ENCODE measurements around the gene AZIN2.
"Not testable (repeated sequence)": the region's sequence is repeated elsewhere in the genome, so short reads cannot be mapped to it uniquely, and the experiment has no call there.

AZIN2 gene

GRCh38 chr1:33047290-33047689 lies 33.7 kb upstream of the AZIN2 start:
- Histone ChIP-seq H3K4me1 (no peaks in the 10 kb centered on the region), H3K4me3 (no peak overlapping the region), H3K36me3 (replicated peaks) (no peaks in the 10 kb centered on the region), H3K9me3 (peaks cover 6% of the 10 kb centered on the region; the same call in 1 of the 2 replicates), H3K27me3 (ENCODE audit: low read depth) (no peaks in the 10 kb centered on the region)
- in situ Hi-C loops (cut with MboI; ENCODE audit: low sequenced_read_pairs), result no loop called here
- DNase-seq (ENCODE audit: low spot score in 2 of 2), result no peak

DNA sequence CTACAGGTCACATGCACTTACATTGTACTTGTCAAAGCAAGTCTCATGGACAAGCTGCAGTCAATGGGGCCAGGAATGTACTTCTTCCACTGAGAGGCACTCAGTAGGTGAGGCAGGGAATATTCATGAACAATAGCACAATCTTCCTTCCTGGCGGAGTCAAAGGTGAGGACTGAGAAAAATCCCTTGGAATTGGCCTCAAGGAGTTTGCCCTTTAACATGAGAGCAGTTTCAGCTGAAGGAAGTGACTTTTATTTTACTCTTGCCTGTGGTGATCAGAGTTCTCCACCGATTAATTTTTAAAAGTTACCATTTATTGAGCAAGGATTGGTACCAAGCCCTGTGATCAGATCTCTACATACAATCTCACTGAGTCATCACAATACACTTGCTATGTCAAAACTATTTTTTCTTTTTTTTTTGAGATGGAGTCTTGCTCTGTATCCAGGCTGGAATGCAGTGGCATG lies 33.1 kb upstream of the AZIN2 start:
- peaks cover 6% of the 10 kb centered on the region; the same call in 1 of the 2 replicates for H3K9me3 ChIP-seq
- no peaks in the 10 kb centered on the region for H3K4me1 ChIP-seq
- H3K27me3 ChIP-seq (ENCODE audit: low read depth), result no peaks in the 10 kb centered on the region
- no peak overlapping the region for H3K4me3 ChIP-seq
- DNase-seq (ENCODE audit: low spot score in 2 of 2), result no peak
- in situ Hi-C loops (cut with MboI; ENCODE audit: low sequenced_read_pairs), result no loop called here
- no peaks in the 10 kb centered on the region for H3K36me3 ChIP-seq (replicated peaks)

DNA sequence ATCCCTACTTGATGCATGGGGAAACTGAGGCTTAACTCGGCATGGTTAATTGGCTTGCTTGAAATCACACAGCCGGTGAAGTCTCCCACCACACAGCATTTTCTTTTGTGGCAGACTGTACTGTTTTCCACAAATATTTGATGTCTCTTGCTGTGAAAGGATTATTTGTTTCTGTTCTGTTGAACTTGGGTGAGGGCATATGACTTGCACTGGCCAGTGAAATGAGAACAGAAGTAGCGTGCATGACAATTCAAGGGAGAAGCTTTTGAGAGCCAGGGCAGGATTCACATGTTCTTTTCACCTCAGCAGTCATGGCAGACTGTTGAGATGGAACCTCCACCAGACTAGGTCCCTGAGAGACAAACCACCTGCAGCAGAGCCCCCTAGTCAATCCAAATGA lies 32.5 kb upstream of the AZIN2 start:
- no peak overlapping the region for H3K4me3 ChIP-seq
- DNase-seq (ENCODE audit: low spot score in 2 of 2), result no peak
- no peaks in the 10 kb centered on the region for H3K4me1 ChIP-seq
- in situ Hi-C loops (cut with MboI; ENCODE audit: low sequenced_read_pairs), result no loop called here
- peaks cover 6% of the 10 kb centered on the region; the same call in 1 of the 2 replicates for H3K9me3 ChIP-seq
- no peaks in the 10 kb centered on the region for H3K27me3 ChIP-seq (ENCODE audit: low read depth)
- no peaks in the 10 kb centered on the region for H3K36me3 ChIP-seq (replicated peaks)

- Histone ChIP-seq H3K27me3 (ENCODE audit: low read depth) (no peaks in the 10 kb centered on the region), H3K4me3 (no peak overlapping the region), H3K4me1 (no peaks in the 10 kb centered on the region), H3K9me3 (peaks cover 6% of the 10 kb centered on the region; the same call in 1 of the 2 replicates), H3K36me3 (replicated peaks) (no peaks in the 10 kb centered on the region)
- in situ Hi-C loops (cut with MboI; ENCODE audit: low sequenced_read_pairs), result no loop called here
- no peak for DNase-seq (ENCODE audit: low spot score in 2 of 2)
Measured at GRCh38 chr1:33049371-33049770, 31.6 kb upstream of the AZIN2 start.

DNA sequence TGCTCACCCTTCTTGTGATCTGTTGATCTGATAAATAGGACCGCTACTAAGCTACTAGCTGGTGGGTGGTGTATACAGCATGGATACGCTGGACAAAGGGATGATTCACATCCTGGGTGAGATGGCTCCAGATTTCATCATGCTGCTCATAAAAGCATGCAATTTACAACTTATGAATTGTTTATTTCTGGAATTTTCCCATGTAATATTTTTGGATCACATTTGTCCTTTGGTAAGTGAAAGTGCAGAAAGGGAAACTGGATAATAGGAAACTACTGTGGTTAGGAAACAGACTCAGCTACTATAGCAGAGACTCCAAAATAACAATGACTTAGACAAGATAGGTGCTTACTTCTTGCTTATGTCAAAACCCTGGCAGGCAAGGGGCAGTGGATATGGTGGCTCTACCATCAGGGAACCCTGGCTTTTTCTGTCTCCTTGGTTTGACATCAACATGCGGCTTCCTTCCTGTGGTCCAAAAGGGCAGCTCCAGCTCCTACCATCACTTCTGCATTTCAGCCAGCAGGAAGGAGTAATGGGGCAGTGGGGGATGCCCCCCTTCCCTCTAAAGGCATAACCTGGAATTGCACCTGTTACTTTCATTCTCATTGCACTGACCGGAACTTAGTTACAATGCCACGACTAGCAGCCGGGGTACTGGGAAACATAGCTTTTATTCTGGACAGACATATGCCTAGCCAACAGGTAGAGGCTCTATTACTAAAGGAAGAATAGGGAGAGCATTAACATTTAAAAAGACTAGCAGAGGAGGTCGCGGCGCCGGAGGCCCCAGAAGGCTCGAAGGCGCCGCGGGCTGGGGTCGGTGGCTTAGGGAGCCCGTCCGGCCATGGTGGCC lies 30.5 kb upstream of the AZIN2 start:
- H3K27me3 ChIP-seq (ENCODE audit: low read depth), result no peaks in the 10 kb centered on the region
- no peaks in the 10 kb centered on the region for H3K36me3 ChIP-seq (replicated peaks)
- no peaks in the 10 kb centered on the region for H3K4me1 ChIP-seq
- H3K4me3 ChIP-seq, result no peak overlapping the region
- DNase-seq (ENCODE audit: low spot score in 2 of 2), result no peak
- in situ Hi-C loops (cut with MboI; ENCODE audit: low sequenced_read_pairs), result no loop called here
- H3K9me3 ChIP-seq, result peaks cover 6% of the 10 kb centered on the region; the same call in 1 of the 2 replicates

DNA sequence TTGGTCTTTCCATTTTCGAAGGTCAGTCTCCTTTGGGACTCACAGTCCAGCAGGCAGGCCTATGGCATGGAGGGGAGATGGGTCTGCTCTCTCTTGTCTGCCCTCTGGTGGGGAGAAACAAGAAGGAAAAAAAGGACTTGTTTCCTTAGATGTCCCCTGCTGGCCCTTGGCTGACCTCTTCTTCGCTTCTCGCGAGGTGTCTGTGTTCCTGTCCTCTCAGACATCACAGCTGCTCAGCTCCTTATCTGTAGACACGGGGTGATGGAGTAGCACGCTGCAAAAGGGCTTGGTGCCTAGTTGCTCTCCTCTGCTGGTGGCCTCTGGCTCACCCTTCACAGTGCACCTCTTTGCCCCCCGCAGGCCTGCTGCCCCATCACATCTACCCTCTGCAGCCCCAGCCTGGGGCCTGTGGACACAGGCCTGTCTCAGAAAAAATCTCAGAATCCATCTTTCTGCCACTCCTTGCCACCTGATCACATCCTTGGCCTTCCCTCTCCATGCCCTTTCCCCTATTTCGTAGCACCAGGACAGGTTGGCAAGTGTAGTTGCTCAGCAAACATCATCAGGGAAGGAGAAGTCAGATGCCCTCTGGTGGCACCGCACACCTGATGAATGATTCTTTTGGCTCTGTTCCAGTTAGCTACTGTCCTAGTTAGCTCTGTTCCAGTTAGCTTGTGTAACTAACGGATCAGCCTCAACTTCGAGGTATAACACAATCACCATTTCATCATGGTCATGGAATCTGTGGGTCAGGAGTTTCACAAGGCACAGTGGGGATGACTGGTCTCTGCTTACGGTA lies 25.5 kb upstream of the AZIN2 start:
- in situ Hi-C loops (cut with MboI; ENCODE audit: low sequenced_read_pairs), result no loop called here
- no peaks in the 10 kb centered on the region for H3K9me3 ChIP-seq
- DNase-seq (ENCODE audit: low spot score in 2 of 2), result peak; percentile 65 to 71

DNA sequence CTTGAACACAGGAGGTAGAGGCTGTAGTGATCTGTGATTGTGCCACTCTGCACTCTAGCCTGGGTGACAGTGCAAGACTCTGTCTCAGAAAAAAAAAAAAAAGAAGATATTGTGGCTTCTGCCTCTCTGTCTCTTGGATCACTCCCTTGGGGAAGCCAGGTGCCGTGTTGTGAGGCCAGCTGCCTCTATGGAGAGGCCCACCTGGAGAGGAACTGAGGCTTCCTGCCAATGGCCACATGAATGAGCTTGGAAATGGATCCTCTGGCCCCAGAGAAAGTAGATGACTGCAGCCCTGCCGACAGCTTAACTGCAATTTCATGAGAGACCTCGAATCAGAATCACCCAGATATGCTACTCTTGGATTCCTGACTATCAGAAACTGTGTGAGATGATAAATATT lies 24.5 kb upstream of the AZIN2 start:
- Histone ChIP-seq H3K36me3 (replicated peaks) (no peaks in the 10 kb centered on the region), H3K9me3 (no peaks in the 10 kb centered on the region), H3K4me1 (no peaks in the 10 kb centered on the region), H3K4me3 (no peak overlapping the region), H3K27me3 (ENCODE audit: low read depth) (no peaks in the 10 kb centered on the region)
- in situ Hi-C loops (cut with MboI; ENCODE audit: low sequenced_read_pairs), result no loop called here
- no peak for DNase-seq (ENCODE audit: low spot score in 2 of 2)

More for the DNA sequence above, 25.5 kb upstream of the AZIN2 start:
- Histone ChIP-seq H3K4me3 (no peak overlapping the region), H3K27me3 (ENCODE audit: low read depth) (no peaks in the 10 kb centered on the region), H3K36me3 (replicated peaks) (no peaks in the 10 kb centered on the region), H3K4me1 (no peaks in the 10 kb centered on the region)

DNA sequence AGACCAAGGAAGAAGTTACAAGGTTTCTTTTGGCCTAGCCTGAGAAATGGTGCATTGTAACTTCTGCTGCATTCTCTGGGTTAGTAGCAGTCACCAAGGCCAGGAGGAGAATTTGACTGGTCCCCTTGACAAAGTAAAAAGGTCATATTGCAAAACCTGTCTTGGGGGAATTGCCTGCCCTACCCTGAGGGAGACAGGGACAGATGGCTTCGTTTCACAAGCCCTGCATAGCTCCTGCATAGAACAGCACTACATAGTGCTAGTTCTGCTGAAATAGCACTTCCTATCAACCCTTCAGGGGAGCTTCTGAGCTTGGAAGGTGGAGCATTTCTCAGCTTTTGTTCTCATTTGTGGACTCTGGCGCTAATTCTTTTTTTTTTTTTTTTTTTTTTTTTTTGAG lies 23.9 kb upstream of the AZIN2 start:
- Histone ChIP-seq H3K27me3 (ENCODE audit: low read depth) (no peaks in the 10 kb centered on the region), H3K36me3 (replicated peaks) (no peaks in the 10 kb centered on the region), H3K4me1 (no peaks in the 10 kb centered on the region), H3K4me3 (no peak overlapping the region), H3K9me3 (no peaks in the 10 kb centered on the region)
- no peak for DNase-seq (ENCODE audit: low spot score in 2 of 2)
- in situ Hi-C loops (cut with MboI; ENCODE audit: low sequenced_read_pairs), result no loop called here

DNA sequence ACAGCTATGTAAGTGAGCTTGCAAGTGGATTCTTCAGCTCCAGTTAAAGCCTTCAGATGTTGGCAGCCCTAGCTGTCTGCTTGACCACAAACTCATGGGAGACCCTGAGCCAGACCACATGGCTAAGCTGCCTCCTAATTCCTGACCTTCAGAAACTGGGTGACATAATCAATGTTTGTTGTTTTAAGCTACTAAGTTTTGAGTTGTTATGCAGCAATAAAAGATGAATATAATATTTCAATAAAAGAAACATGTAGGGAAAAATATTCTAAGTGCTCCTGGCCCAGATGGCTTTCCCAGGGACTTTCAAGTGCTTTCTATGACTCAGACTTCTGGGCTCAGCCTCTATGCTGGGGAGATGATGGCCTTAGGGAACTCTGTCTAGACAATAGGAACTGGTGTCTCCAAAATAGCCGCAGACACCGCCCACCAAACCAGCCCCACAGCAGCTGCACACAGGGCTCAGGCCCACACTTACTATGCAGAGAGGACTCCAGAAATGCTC lies 20.3 kb upstream of the AZIN2 start:
- Histone ChIP-seq H3K4me3 (no peak overlapping the region), H3K4me1 (no peaks in the 10 kb centered on the region), H3K9me3 (peaks cover 18% of the 10 kb centered on the region), H3K27me3 (ENCODE audit: low read depth) (no peaks in the 10 kb centered on the region), H3K36me3 (replicated peaks) (no peaks in the 10 kb centered on the region)
- in situ Hi-C loops (cut with MboI; ENCODE audit: low sequenced_read_pairs), result no loop called here
- DNase-seq (ENCODE audit: low spot score in 2 of 2), result no peak

DNA sequence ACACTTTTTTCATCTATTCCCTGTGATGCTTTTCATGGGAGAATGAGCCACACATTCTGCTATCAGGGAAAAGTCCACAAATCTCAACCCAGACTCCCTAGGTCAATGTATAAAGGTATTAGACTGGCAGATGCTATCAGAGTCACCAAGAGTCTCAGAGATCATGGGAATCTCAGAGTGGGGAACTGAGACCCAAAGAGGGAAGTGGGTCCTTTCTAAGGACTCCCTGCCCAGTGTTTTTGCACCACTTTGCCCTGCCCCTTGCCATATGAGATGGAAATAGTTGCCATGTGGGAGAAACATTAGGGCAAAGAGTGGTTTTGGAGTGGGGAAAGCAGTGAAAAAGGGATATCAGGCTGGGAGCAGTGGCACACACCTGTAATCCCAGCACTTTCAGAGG lies 19.1 kb upstream of the AZIN2 start:
- in situ Hi-C loops (cut with MboI; ENCODE audit: low sequenced_read_pairs), result no loop called here
- H3K27me3 ChIP-seq (ENCODE audit: low read depth), result no peaks in the 10 kb centered on the region
- no peak overlapping the region for H3K4me3 ChIP-seq
- no peaks in the 10 kb centered on the region for H3K4me1 ChIP-seq
- DNase-seq (ENCODE audit: low spot score in 2 of 2), result no peak
- peaks cover 21% of the 10 kb centered on the region for H3K9me3 ChIP-seq
- no peaks in the 10 kb centered on the region for H3K36me3 ChIP-seq (replicated peaks)

DNA sequence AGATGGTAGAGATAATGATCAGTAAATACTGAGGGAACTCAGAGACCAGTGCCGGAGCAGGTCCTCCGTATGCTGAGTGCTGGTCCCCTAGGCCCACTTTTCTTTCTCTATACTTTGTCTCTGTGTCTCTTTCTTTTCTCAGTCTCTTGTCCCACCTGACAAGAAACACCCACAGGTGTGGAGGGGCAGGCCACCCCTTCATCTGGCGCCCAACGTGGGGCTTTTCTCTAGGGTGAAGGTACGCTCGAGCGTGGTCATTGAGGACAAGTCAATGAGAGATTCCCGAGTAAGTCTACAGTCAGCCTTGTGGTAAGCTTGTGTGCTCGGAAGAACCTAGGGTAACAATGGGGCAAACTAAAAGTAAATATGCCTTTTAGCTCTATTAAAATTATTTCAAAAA lies 16.7 kb upstream of the AZIN2 start:
- H3K27me3 ChIP-seq (ENCODE audit: low read depth); in situ Hi-C loops (cut with MboI; ENCODE audit: low sequenced_read_pairs); H3K36me3 ChIP-seq (replicated peaks); H3K4me3 ChIP-seq: not testable (repeated sequence)
- Histone ChIP-seq H3K9me3 (peaks cover 21% of the 10 kb centered on the region), H3K4me1 (peaks cover 10% of the 10 kb centered on the region)
- DNase-seq (ENCODE audit: low spot score in 2 of 2), result peak in 1 of 2 experiments; percentile 43

DNA sequence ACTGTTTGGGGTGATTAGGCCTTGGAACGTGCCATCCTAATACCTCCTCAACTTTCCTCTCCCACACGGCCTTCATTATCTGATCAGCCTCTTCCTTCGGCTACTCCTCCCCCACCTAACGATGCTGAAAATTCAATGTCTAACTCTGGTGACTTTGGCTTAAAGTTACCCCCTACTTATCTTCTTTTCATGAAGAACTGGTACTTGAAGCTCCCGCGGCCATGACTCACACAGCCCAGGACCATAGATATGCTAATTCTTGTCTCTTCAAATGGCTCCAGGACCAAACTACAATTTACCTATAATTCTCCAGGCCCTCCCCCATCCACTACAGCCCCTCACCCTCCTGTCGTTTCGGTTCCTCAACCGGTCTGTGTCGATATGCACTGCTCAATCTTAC lies 15.7 kb upstream of the AZIN2 start:
- no peak for DNase-seq (ENCODE audit: low spot score in 2 of 2)
- in situ Hi-C loops (cut with MboI; ENCODE audit: low sequenced_read_pairs), result no loop called here
- Histone ChIP-seq H3K4me1 (peaks cover 10% of the 10 kb centered on the region), H3K27me3 (ENCODE audit: low read depth) (no peaks in the 10 kb centered on the region), H3K4me3 (no peak overlapping the region), H3K36me3 (replicated peaks) (no peaks in the 10 kb centered on the region), H3K9me3 (peaks cover 21% of the 10 kb centered on the region)

- H3K4me3 ChIP-seq; H3K27me3 ChIP-seq (ENCODE audit: low read depth); H3K36me3 ChIP-seq (replicated peaks); in situ Hi-C loops (cut with MboI; ENCODE audit: low sequenced_read_pairs); DNase-seq (ENCODE audit: low spot score in 2 of 2): not testable (repeated sequence)
- Histone ChIP-seq H3K4me1 (peaks cover 10% of the 10 kb centered on the region), H3K9me3 (peaks cover 21% of the 10 kb centered on the region)
Measured at GRCh38 chr1:33066477-33066876, 14.5 kb upstream of the AZIN2 start.

DNA sequence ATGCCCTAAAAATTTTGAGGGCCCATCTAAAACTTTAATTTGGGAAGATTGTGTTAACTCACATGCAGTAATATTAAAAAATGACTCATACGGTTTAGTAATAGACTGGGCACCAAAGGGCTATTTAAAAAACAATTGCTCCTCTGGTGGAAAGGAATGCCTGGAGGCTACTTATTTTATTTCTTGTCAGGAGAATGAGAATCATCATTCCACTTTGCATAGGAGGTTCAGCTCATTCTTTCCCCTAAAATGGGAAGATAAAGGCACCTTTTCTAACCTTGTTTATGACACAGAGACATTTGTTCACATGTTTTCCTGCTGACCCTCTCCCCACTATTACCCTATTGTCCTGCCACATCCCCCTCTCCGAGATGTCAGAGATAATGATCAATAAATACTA lies 12.8 kb upstream of the AZIN2 start:
- H3K36me3 ChIP-seq (replicated peaks); H3K4me3 ChIP-seq; in situ Hi-C loops (cut with MboI; ENCODE audit: low sequenced_read_pairs); H3K27me3 ChIP-seq (ENCODE audit: low read depth): not testable (repeated sequence)
- Histone ChIP-seq H3K4me1 (peaks cover 10% of the 10 kb centered on the region), H3K9me3 (peaks cover 21% of the 10 kb centered on the region)
- DNase-seq (ENCODE audit: low spot score in 2 of 2), result peak; percentile 16 to 64

Data from HAP-1 (cell line).